ENCODE data around the gene KRTAP1-5. TPM values are rescaled to one million over a fixed set of nuclear protein-coding genes. Genes with fewer than 3 reads are reported as not detected.

The KRTAP1-5 gene
- total RNA-seq, 2 donors from 2014 or later, result not detected

GRCh38 chr17:40996829-40997228 lies 30.2 kb downstream of the KRTAP1-5 start:
- no peaks in the 10 kb centered on the region for H3K36me3 ChIP-seq (ENCODE audit: control insufficient read depth, insufficient read depth, low read length)
- no peak overlapping the region for H3K27ac ChIP-seq (ENCODE audit: low read depth, low read length)
- no peak for TF ChIP-seq CTCF (conservative IDR thresholded peaks at IDR 0.05)
- 93 to 97% methylated on average over 3 of the region's 4 CpGs for WGBS, 2 experiments (ENCODE audit: insufficient coverage in 1 of 2, insufficient read length in 1 of 2)
- no peak overlapping the region for H3K27ac Mint-ChIP-seq
- DNase-seq, result no peak
- no peaks in the 10 kb centered on the region for H3K36me3 Mint-ChIP-seq (ENCODE audit: low read depth)
- no peaks in the 10 kb centered on the region for H3K27me3 Mint-ChIP-seq (ENCODE audit: insufficient read depth)
- H3K4me1 ChIP-seq (ENCODE audit: control insufficient read depth, insufficient read depth, low read length), result no peaks in the 10 kb centered on the region
- H3K9ac ChIP-seq (ENCODE audit: extremely low read depth, low read length, poor library complexity, severe bottlenecking), result no peak overlapping the region
- H3K9me3 ChIP-seq (ENCODE audit: control insufficient read depth, low read length), result no peaks in the 10 kb centered on the region
- no peak overlapping the region for H3K4me3 ChIP-seq (ENCODE audit: low read length)
- H3K27me3 ChIP-seq (ENCODE audit: control insufficient read depth, insufficient read depth, low read length, poor library complexity, severe bottlenecking), result no peaks in the 10 kb centered on the region
- peaks cover 6% of the 10 kb centered on the region for H3K4me1 Mint-ChIP-seq
- no peaks in the 10 kb centered on the region for H3K9me3 Mint-ChIP-seq
- H3K4me3 Mint-ChIP-seq, result no peak overlapping the region

DNA sequence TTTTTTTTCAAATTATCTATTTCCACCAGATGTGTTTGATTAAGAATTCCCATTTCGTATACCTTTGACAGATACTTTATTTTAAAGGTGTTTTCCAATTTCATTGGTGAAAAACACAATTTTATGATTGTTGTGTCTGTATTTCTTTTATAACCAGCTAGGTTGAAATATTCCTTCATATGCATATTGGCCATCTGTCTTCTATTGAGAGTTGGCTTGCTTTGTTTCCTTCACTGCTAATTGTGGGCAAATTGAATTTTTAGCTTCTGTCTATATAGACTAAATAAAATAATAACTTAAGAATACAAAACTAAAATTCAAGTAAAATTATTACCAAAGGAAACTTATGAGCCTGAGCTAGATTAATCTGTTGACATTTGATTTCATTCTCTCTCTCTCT lies 31.9 kb downstream of the KRTAP1-5 start:
- Mint-ChIP-seq H3K27me3 (ENCODE audit: insufficient read depth) (no peaks in the 10 kb centered on the region), H3K36me3 (ENCODE audit: low read depth) (no peaks in the 10 kb centered on the region), H3K27ac (no peak overlapping the region), H3K9me3 (no peaks in the 10 kb centered on the region), H3K4me1 (peaks cover 6% of the 10 kb centered on the region), H3K4me3 (no peak overlapping the region)
- H3K36me3 ChIP-seq (ENCODE audit: control insufficient read depth, insufficient read depth, low read length), result no peaks in the 10 kb centered on the region
- no peaks in the 10 kb centered on the region for H3K4me1 ChIP-seq (ENCODE audit: control insufficient read depth, insufficient read depth, low read length)
- DNase-seq, result no peak
- H3K4me3 ChIP-seq (ENCODE audit: low read length), result no peak overlapping the region
- no peaks in the 10 kb centered on the region for H3K27me3 ChIP-seq (ENCODE audit: control insufficient read depth, insufficient read depth, low read length, poor library complexity, severe bottlenecking)
- TF ChIP-seq CTCF (conservative IDR thresholded peaks at IDR 0.05), result no peak
- no peak overlapping the region for H3K27ac ChIP-seq (ENCODE audit: low read depth, low read length)
- H3K9me3 ChIP-seq (ENCODE audit: control insufficient read depth, low read length), result peaks cover 5% of the 10 kb centered on the region
- no peak overlapping the region for H3K9ac ChIP-seq (ENCODE audit: extremely low read depth, low read length, poor library complexity, severe bottlenecking)
- 100% methylated on average over 1 of the region's 1 CpG; no CpG with 5 or more reads in 1 of the 2 experiments for WGBS, 2 experiments (ENCODE audit: insufficient coverage in 1 of 2, insufficient read length in 1 of 2)

GRCh38 chr17:40993839-40994238 lies 33.2 kb downstream of the KRTAP1-5 start, which contains the start of gene KRTAP3-3:
Gene KRTAP3-3 (minus strand): TSS chr17:40994164. CDS start chr17:40994097, 67 bp downstream.
- H3K4me1 ChIP-seq (ENCODE audit: control insufficient read depth, insufficient read depth, low read length), result no peaks in the 10 kb centered on the region
- no peaks in the 10 kb centered on the region for H3K27me3 ChIP-seq (ENCODE audit: control insufficient read depth, insufficient read depth, low read length, poor library complexity, severe bottlenecking)
- no peaks in the 10 kb centered on the region for H3K27me3 Mint-ChIP-seq (ENCODE audit: insufficient read depth)
- no peak for DNase-seq
- no peak within 1 kb of the TSS for H3K27ac ChIP-seq (ENCODE audit: low read depth, low read length)
- H3K27ac Mint-ChIP-seq, result no peak within 1 kb of the TSS
- no peak within 1 kb of the TSS for H3K4me3 Mint-ChIP-seq
- peaks cover 6% of the 10 kb centered on the region for H3K4me1 Mint-ChIP-seq
- no peaks in the 10 kb centered on the region for H3K9me3 Mint-ChIP-seq
- H3K9me3 ChIP-seq (ENCODE audit: control insufficient read depth, low read length), result peaks cover 5% of the 10 kb centered on the region
- H3K36me3 Mint-ChIP-seq (ENCODE audit: low read depth), result no peaks in the 10 kb centered on the region
- TF ChIP-seq CTCF (conservative IDR thresholded peaks at IDR 0.05), result no peak
- H3K9ac ChIP-seq (ENCODE audit: extremely low read depth, low read length, poor library complexity, severe bottlenecking), result no peak within 1 kb of the TSS
- WGBS, 2 experiments (ENCODE audit: insufficient coverage in 1 of 2, insufficient read length in 1 of 2), result 95% methylated on average over 4 of the region's 4 CpGs; no CpG with 5 or more reads in 1 of the 2 experiments
- no peaks in the 10 kb centered on the region for H3K36me3 ChIP-seq (ENCODE audit: control insufficient read depth, insufficient read depth, low read length)
- no peak within 1 kb of the TSS for H3K4me3 ChIP-seq (ENCODE audit: low read length)

Measured in endodermal cell (in vitro differentiated cells).